ENCODE results near the gene SIL1. TPM values are rescaled to one million over a fixed set of nuclear protein-coding genes. Genes with fewer than 3 reads are reported as not detected.

The SIL1 gene
- total and polyA plus RNA-seq, 9 of the 15 experiments (the other 6 are each of a cell fraction or from before 2014, with no cell fraction given), result 1.3 to 30.5 (median 18.1) TPM

GRCh38 chr5:139232147-139232724 is 34.1 kb upstream of the SIL1 start (continued):
- TF ChIP-seq ZNF445 (CRISPR knock-in tag; IDR thresholded peaks at IDR 0.05; ENCODE audit: low read depth) (peak; percentile 35; the same call in 1 of the 2 replicates), MTA3 (IDR thresholded peaks at IDR 0.05; ENCODE audit: borderline replicate concordance) (peak; percentile 59; the same call in 1 of the 2 replicates), NCOR1 (IDR thresholded peaks at IDR 0.05) (peak; percentile 79), TEAD1 (CRISPR knock-in tag; IDR thresholded peaks at IDR 0.05) (peak in 1 of 2 experiments; percentile 86; a peak in 2 of 4 replicates), CBFA2T2 (conservative IDR thresholded peaks at IDR 0.05) (peak; percentile 90), TRIM28 (IDR thresholded peaks at IDR 0.05) (peak; percentile 88), ZNF395 (CRISPR knock-in tag; IDR thresholded peaks at IDR 0.05) (no peak), ID3 (CRISPR knock-in tag; IDR thresholded peaks at IDR 0.05) (no peak), ID3 (tag; IDR thresholded peaks at IDR 0.05) (peak; percentile 85), LCOR (CRISPR knock-in tag; IDR thresholded peaks at IDR 0.05) (no peak)
